H9 (cell line): ENCODE measurements around the gene OPTN. TPM values are rescaled to one million over a fixed set of nuclear protein-coding genes. Genes with fewer than 3 reads are reported as not detected.

ENCODE experiments used
- DNase-seq: peaks from one replicate; pipeline ENCODE4 v3.0.0-alpha.2; 2017
- H2AFZ ChIP-seq: one replicate; pipeline ENCODE4 v1.6.1; 2013; ENCODE audit warnings: mild to moderate bottlenecking, low read length, control low read depth, moderate library complexity
- H2AK5ac ChIP-seq: 2 replicates; pipeline ENCODE4 v1.6.1; 2013; ENCODE audit warnings: low read length, control low read depth, mixed read lengths; ENCODE audit not compliant: insufficient read length
- H2BK120ac ChIP-seq: one replicate; pipeline ENCODE4 v1.6.1; 2013; ENCODE audit warnings: low read depth, mild to moderate bottlenecking, low read length, control low read depth, inconsistent platforms; ENCODE audit not compliant: poor library complexity, severe bottlenecking
- H2BK12ac ChIP-seq: 2 replicates; pipeline ENCODE4 v1.6.1; 2013; ENCODE audit warnings: low read length, control low read depth, mixed read lengths, low read depth; ENCODE audit not compliant: insufficient read length
- H2BK15ac ChIP-seq: 2 replicates; pipeline ENCODE4 v1.6.1; 2013; ENCODE audit warnings: low read depth, low read length, control low read depth
- H2BK20ac ChIP-seq: one replicate; pipeline ENCODE4 v1.6.1; 2013; ENCODE audit warnings: low read depth, mild to moderate bottlenecking, low read length, control low read depth, inconsistent platforms; ENCODE audit not compliant: poor library complexity, severe bottlenecking
- H2BK5ac ChIP-seq: 2 replicates; pipeline ENCODE4 v1.6.1; 2013; ENCODE audit warnings: low read length, control low read depth, mixed read lengths; ENCODE audit not compliant: insufficient read length
- H3K14ac ChIP-seq: 2 replicates; pipeline ENCODE4 v1.6.1; 2013; ENCODE audit warnings: low read length, control low read depth; ENCODE audit not compliant: insufficient read depth
- H3K18ac ChIP-seq: 2 replicates; pipeline ENCODE4 v1.6.1; 2013; ENCODE audit warnings: low read depth, mild to moderate bottlenecking, mixed read lengths, low read length, control low read depth; ENCODE audit not compliant: insufficient read length
- H3K23ac ChIP-seq: 2 replicates; pipeline ENCODE4 v1.6.1; 2013; ENCODE audit warnings: low read length, control low read depth, mixed read lengths, low read depth; ENCODE audit not compliant: insufficient read length
- H3K23me2 ChIP-seq: 2 replicates; pipeline ENCODE4 v1.6.1; 2013; ENCODE audit warnings: low read depth, mild to moderate bottlenecking, mixed read lengths, low read length, control low read depth; ENCODE audit not compliant: insufficient read length, poor library complexity, severe bottlenecking
- H3K27ac ChIP-seq: 2 replicates; pipeline ENCODE4 v1.5.1; 2013; ENCODE audit warnings: low read length, control low read depth, mixed read lengths, low read depth; ENCODE audit not compliant: insufficient read length
- H3K27me3 ChIP-seq: 2 replicates; pipeline ENCODE4 v1.6.1; 2013; ENCODE audit warnings: low read length, control low read depth, inconsistent platforms; ENCODE audit not compliant: insufficient read depth
- H3K4ac ChIP-seq: 2 replicates; pipeline ENCODE4 v1.6.1; 2013; ENCODE audit warnings: low read depth, mild to moderate bottlenecking, control low read depth, inconsistent platforms, low read length, moderate library complexity
- H3K4me1 ChIP-seq: 2 replicates; pipeline ENCODE4 v1.6.1; 2013; ENCODE audit warnings: low read length, control low read depth, inconsistent platforms; ENCODE audit not compliant: insufficient read depth
- H3K4me2 ChIP-seq: 2 replicates; pipeline ENCODE4 v1.6.1; 2013; ENCODE audit warnings: low read length, control low read depth, mixed read lengths; ENCODE audit not compliant: insufficient read length, insufficient read depth
- H3K56ac ChIP-seq: 2 replicates; pipeline ENCODE4 v1.6.1; 2013; ENCODE audit warnings: low read depth, mild to moderate bottlenecking, mixed read lengths, low read length, control low read depth; ENCODE audit not compliant: insufficient read length
- H3K79me1 ChIP-seq: 2 replicates; pipeline ENCODE4 v1.6.1; 2013; ENCODE audit warnings: low read depth, mild to moderate bottlenecking, moderate library complexity, low read length, control low read depth, inconsistent platforms; ENCODE audit not compliant: insufficient read depth, poor library complexity, severe bottlenecking
- H3K79me2 ChIP-seq: 2 replicates; pipeline ENCODE4 v1.6.1; 2013; ENCODE audit warnings: low read length, control low read depth, inconsistent platforms; ENCODE audit not compliant: insufficient read depth
- H3K9ac ChIP-seq: 2 replicates; pipeline ENCODE4 v1.6.1; 2013; ENCODE audit warnings: low read length, control low read depth, mixed read lengths; ENCODE audit not compliant: insufficient read length; ENCODE audit errors: extremely low read depth
- H3K9me3 ChIP-seq: one replicate; pipeline ENCODE4 v1.6.1; 2013; ENCODE audit warnings: low read depth, low read length, inconsistent platforms; ENCODE audit not compliant: control insufficient read depth
- H3T11ph ChIP-seq: one replicate; pipeline ENCODE4 v1.6.1; 2013; ENCODE audit warnings: mild to moderate bottlenecking, low read length, control low read depth, inconsistent platforms
- H4K20me1 ChIP-seq: one replicate; pipeline ENCODE4 v1.6.1; 2013; ENCODE audit not compliant: control insufficient read depth, insufficient read length, insufficient read depth
- H4K5ac ChIP-seq: 2 replicates; pipeline ENCODE4 v1.6.1; 2013; ENCODE audit warnings: low read depth, mild to moderate bottlenecking, mixed read lengths, low read length, control low read depth; ENCODE audit not compliant: insufficient read length
- H4K8ac ChIP-seq: replicated peaks from 2 replicates; pipeline ENCODE4 v1.6.1; 2013; ENCODE audit warnings: low read length, control low read depth, mixed read lengths, low read depth; ENCODE audit not compliant: insufficient read length
- H4K91ac ChIP-seq: 2 replicates; pipeline ENCODE4 v1.6.1; 2013; ENCODE audit warnings: low read depth, mild to moderate bottlenecking, moderate library complexity, mixed read lengths, low read length, control low read depth; ENCODE audit not compliant: insufficient read length
- H3K27ac Mint-ChIP-seq, 3 experiments: 2 replicates in 2 of 3; 3 replicates in 1 of 3; pipeline ENCODE4 v1.8.0; 2020 to 2021; ENCODE audit warnings: mixed read lengths in 3 of 3, mild to moderate bottlenecking in 1 of 3, moderate library complexity in 1 of 3
- H3K27me3 Mint-ChIP-seq: 2 replicates; pipeline ENCODE4 v1.8.0; 2021; ENCODE audit warnings: low read depth, mild to moderate bottlenecking, moderate library complexity, mixed read lengths
- H3K36me3 Mint-ChIP-seq, 3 experiments: 2 replicates in 2 of 3; 3 replicates in 1 of 3; pipeline ENCODE4 v1.8.0; 2020 to 2021; ENCODE audit warnings: low read depth in 3 of 3, mixed read lengths in 3 of 3; ENCODE audit not compliant: insufficient read depth in 1 of 3
- H3K4me1 Mint-ChIP-seq, 2 experiments: 2 replicates each; pipeline ENCODE4 v1.8.0; 2020; ENCODE audit warnings: mixed read lengths in 2 of 2
- H3K4me3 Mint-ChIP-seq, 2 experiments: 2 replicates in 1 of 2; 3 replicates in 1 of 2; pipeline ENCODE4 v1.8.0; 2020 to 2021; ENCODE audit warnings: mild to moderate bottlenecking in 2 of 2, mixed read lengths in 2 of 2, moderate library complexity in 1 of 2
- H3K9me3 Mint-ChIP-seq, 2 experiments: 2 replicates in 1 of 2; 3 replicates in 1 of 2; pipeline ENCODE4 v1.8.0; 2020; ENCODE audit warnings: mild to moderate bottlenecking in 2 of 2, mixed read lengths in 2 of 2, moderate library complexity in 1 of 2
- CTCF ChIP-seq: fragments of 200-600 bp; sonication (generic); conservative IDR thresholded peaks from 3 replicates; pipeline ENCODE4 v1.8.0; 2021; ENCODE audit warnings: antibody characterized with exemption, mild to moderate bottlenecking
- WGBS: extraction: QIAGEN DNeasy Blood & Tissue Kit; methylation state at CpG from one replicate; pipeline ENCODE4 v1.1.7; 2013; ENCODE audit warnings: missing lambda C conversion rate, low lambda C conversion rate, mixed read lengths; ENCODE audit not compliant: insufficient read length; ENCODE audit errors: extremely low coverage; 5-methylcytosine and 5-hydroxymethylcytosine counted together
- total RNA-seq: library from RNA; stranded (reverse); gene quantifications from 2 replicates; pipeline ENCODE4 v1.2.1, GENCODE V29; 2021

The OPTN gene
- total RNA-seq, 1 experiment from 2014 or later = 16.1 TPM

GRCh38 chr10:13095094-13095493 is 4.9 kb upstream of the OPTN start:
- Mint-ChIP-seq H3K27ac (no peak overlapping the region), H3K4me3 (no peak overlapping the region), H3K27me3 (peaks cover 4% of the 10 kb centered on the region), H3K9me3 (peaks cover 3 to 7% of the 10 kb centered on the region in 2 experiments; a peak in 4 of 5 replicates), H3K36me3 (peaks cover 0 to 4% (median 0%) of the 10 kb centered on the region in 3 experiments; a peak in 2 of 7 replicates), H3K4me1 (peaks cover 0 to 3% of the 10 kb centered on the region in 2 experiments; a peak in 2 of 4 replicates)
- Histone ChIP-seq H2BK5ac (no peak overlapping the region), H3K23me2 (peaks cover 3% of the 10 kb centered on the region), H3K18ac (no peak overlapping the region), H4K20me1 (no peaks in the 10 kb centered on the region), H3K56ac (no peak overlapping the region), H2BK20ac (no peak overlapping the region), H2AK5ac (no peak overlapping the region), H2BK15ac (no peak overlapping the region), H3K14ac (no peak overlapping the region), H3K23ac (no peak overlapping the region), H2AFZ (no peak overlapping the region), H3K4ac (no peak overlapping the region), H4K5ac (no peak overlapping the region), H3K4me2 (no peak overlapping the region), H3K9me3 (no peaks in the 10 kb centered on the region), H3K79me1 (no peaks in the 10 kb centered on the region), H4K8ac (no peak overlapping the region), H3K79me2 (no peaks in the 10 kb centered on the region), H3K27ac (no peak overlapping the region), H2BK120ac (no peak overlapping the region), H3K9ac (no peak overlapping the region), H2BK12ac (no peak overlapping the region), H3K27me3 (no peaks in the 10 kb centered on the region), H3K4me1 (no peaks in the 10 kb centered on the region), H4K91ac (no peak overlapping the region), H3T11ph (no peak overlapping the region)
- no CpG with 5 or more reads among the region's 3 CpGs for WGBS
- TF ChIP-seq CTCF = no peak
- DNase-seq = no peak
